Transverse colon (tissue), 4 donors: ENCODE measurements around the gene ELOVL3.

ENCODE experiments used
- CTCF ChIP-seq, 5 experiments: fragments of 200-600 bp in 3 of 5; fragments of 450-650 bp in 2 of 5; sonication (generic) in 3 of 5; IDR thresholded peaks; 1 replicate in 2 of 5; 2 replicates in 3 of 5; pipeline ENCODE4 v1.5.1; 2016 to 2017; ENCODE audit warnings: antibody characterized with exemption in 5 of 5, inconsistent platforms in 3 of 5, mild to moderate bottlenecking in 2 of 5, moderate library complexity in 1 of 5
- POLR2A ChIP-seq: fragments of 450-650 bp; IDR thresholded peaks from one replicate; pipeline ENCODE4 v1.6.1; 2016; ENCODE audit warnings: antibody characterized with exemption, mild to moderate bottlenecking, moderate library complexity
- POLR2AphosphoS5 ChIP-seq, 3 donors: sonication (generic); formaldehyde crosslinking; IDR thresholded peaks; one replicate each; pipeline ENCODE4 v1.6.1; 2016; ENCODE audit warnings: antibody characterized with exemption in 3 of 3

GRCh38 chr10:102188298-102188940, 37.7 kb upstream of the ELOVL3 start:
- no peak for TF ChIP-seq CTCF (IDR thresholded peaks at IDR 0.05)
- no peak for TF ChIP-seq POLR2AphosphoS5 (IDR thresholded peaks at IDR 0.05)
- no peak for TF ChIP-seq POLR2A
